Fibroblast of lung (primary cell): ENCODE measurements around the gene IDE.

Experiments used
- CTCF ChIP-seq, 2 donors: IDR thresholded peaks in 1 of 2; conservative IDR thresholded peaks in 1 of 2; 1 replicate in 1 of 2; 2 replicates in 1 of 2; pipeline ENCODE4 v1.5.1; 2011 to 2012; ENCODE audit warnings: low read length in 2 of 2, control low read depth in 1 of 2, inconsistent platforms in 1 of 2, low read depth in 1 of 2, mild to moderate bottlenecking in 1 of 2
- EZH2 ChIP-seq: IDR thresholded peaks from 2 replicates; pipeline ENCODE4 v1.5.1; 2012; ENCODE audit warnings: low read length, control low read depth, mild to moderate bottlenecking; ENCODE audit errors: missing control alignments

GRCh38 chr10:92619368-92619767, 45.5 kb upstream of the IDE start:
- no peak for TF ChIP-seq CTCF (conservative IDR thresholded peaks at IDR 0.05 in 1 of 2, IDR thresholded peaks at IDR 0.05 in 1 of 2; ENCODE audit: low read depth in 1 of 2, low read length in 2 of 2)
- no peak for TF ChIP-seq EZH2
